ENCODE data around the gene PCGF3. TPM values are rescaled to one million over a fixed set of nuclear protein-coding genes. Genes with fewer than 3 reads are reported as not detected.
"Not testable (repeated sequence)": the region's sequence is repeated elsewhere in the genome, so short reads cannot be mapped to it uniquely, and the experiment has no call there.

The PCGF3 gene
- polyA plus RNA-seq, 1 experiment = 37.2 TPM

DNA sequence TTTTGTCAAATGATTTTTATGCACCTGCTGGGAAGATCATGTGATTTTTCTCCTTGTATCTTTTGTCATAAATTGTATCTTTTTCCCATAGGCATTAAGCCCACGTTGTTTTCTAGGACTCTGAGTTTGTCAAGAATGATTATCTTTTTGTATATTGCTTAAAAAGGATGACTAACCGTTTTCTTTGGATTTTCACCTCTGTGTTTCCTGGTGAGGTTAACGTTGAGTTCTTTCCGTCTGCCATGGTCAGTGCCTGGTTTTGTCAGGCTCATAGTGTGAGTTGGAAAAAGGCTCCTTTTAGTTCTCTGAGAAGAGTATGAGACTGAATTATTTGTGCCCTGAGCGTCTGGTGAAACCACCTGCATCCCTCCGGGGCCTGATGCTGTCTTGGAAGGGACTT lies 21.9 kb downstream of the PCGF3 start:
- ChIA-PET POLR2A (interaction anchor here (0.7 kb wide), 1 partner anchor 10 kb away, joined by 3 read pairs; no protein-coding TSS in a partner anchor), CTCF (no interaction called here)
- peaks cover 18% of the 10 kb centered on the region for H3K9me3 ChIP-seq (ENCODE audit: control insufficient read depth, insufficient read depth, low read length)
- no peak for TF ChIP-seq CTCF (IDR thresholded peaks at IDR 0.05; ENCODE audit: low read depth, low read length)
- H3K27ac ChIP-seq (ENCODE audit: low read depth, low read length) = no peak overlapping the region
- H3K4me3 ChIP-seq (ENCODE audit: low read depth, low read length) = no peak overlapping the region
- DNase-seq (ENCODE audit: low read depth, low spot score) = no peak
- H3K27me3 ChIP-seq (ENCODE audit: control insufficient read depth, insufficient read depth, low read length) = no peaks in the 10 kb centered on the region

GRCh38 chr4:729336-730315 lies 24.0 kb downstream of the PCGF3 start:
- peaks cover 13% of the 10 kb centered on the region for H3K9me3 ChIP-seq (ENCODE audit: control insufficient read depth, insufficient read depth, low read length)
- POLR2A ChIA-PET = no interaction called here
- CTCF ChIA-PET = interaction anchor here (1.8 kb wide), 1 partner anchor 12 kb away, joined by 16 read pairs; no protein-coding TSS in a partner anchor
- no peak overlapping the region for H3K27ac ChIP-seq (ENCODE audit: low read depth, low read length)
- no peak for TF ChIP-seq CTCF (IDR thresholded peaks at IDR 0.05; ENCODE audit: low read depth, low read length)
- no peaks in the 10 kb centered on the region for H3K27me3 ChIP-seq (ENCODE audit: control insufficient read depth, insufficient read depth, low read length)
- H3K4me3 ChIP-seq (ENCODE audit: low read depth, low read length) = no peak overlapping the region
- no peak for DNase-seq (ENCODE audit: low read depth, low spot score)

GRCh38 chr4:730511-730910 lies 24.9 kb downstream of the PCGF3 start:
- CTCF ChIA-PET = no interaction called here
- no peaks in the 10 kb centered on the region for H3K27me3 ChIP-seq (ENCODE audit: control insufficient read depth, insufficient read depth, low read length)
- no peak overlapping the region for H3K27ac ChIP-seq (ENCODE audit: low read depth, low read length)
- H3K9me3 ChIP-seq (ENCODE audit: control insufficient read depth, insufficient read depth, low read length) = peaks cover 13% of the 10 kb centered on the region
- POLR2A ChIA-PET = no interaction called here
- no peak overlapping the region for H3K4me3 ChIP-seq (ENCODE audit: low read depth, low read length)
- no peak for DNase-seq (ENCODE audit: low read depth, low spot score)
- TF ChIP-seq CTCF (IDR thresholded peaks at IDR 0.05; ENCODE audit: low read depth, low read length) = no peak

DNA sequence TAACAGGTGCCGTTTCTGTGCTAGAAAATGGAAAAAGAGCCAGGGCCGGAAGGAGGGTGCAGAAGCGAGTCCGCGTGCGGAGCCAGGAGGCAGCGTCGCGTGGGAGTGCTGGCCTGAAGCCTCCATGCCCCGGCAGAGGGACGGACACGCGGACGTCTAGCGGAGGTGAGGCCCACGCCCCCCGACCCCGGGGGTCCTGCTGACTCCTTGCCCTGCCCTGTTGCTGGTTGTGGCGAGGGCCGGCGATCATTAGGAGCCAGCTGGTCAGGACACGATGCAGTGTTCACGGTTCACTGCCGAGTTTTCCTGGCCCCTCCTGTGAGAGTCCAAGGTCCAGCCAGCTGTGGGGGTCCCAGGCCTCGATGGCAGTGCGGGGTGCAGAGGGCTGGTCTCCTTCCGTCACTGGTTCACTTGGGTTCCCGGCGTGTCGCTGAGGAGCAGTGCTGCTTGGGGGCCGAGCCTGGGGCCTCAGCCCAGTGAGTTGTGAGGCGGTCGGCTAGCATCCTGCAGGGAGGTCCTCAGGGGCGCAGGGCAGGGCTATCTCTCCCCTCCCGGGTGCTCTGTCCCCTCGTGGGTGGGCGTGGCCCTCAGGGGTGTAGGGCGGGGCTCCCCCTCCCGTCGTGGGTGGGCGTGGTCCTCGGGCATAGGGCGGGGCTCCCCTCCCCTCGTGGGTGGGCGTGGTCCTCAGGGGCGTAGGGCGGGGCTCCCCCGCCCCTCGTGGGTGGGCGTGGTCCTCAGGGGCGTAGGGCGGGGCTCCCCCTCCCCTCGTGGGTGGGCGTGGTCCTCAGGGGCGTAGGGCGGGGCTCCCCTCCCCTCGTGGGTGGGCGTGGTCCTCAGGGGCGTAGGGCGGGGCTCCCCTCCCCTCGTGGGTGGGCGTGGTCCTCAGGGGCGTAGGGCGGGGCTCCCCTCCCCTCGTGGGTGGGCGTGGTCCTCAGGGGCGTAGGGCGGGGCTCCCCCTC lies 25.6 kb downstream of the PCGF3 start:
- H3K27ac ChIP-seq (ENCODE audit: low read depth, low read length); DNase-seq (ENCODE audit: low read depth, low spot score); CTCF ChIA-PET; H3K27me3 ChIP-seq (ENCODE audit: control insufficient read depth, insufficient read depth, low read length); POLR2A ChIA-PET; H3K4me3 ChIP-seq (ENCODE audit: low read depth, low read length): not testable (repeated sequence)
- peaks cover 13% of the 10 kb centered on the region for H3K9me3 ChIP-seq (ENCODE audit: control insufficient read depth, insufficient read depth, low read length)

GRCh38 chr4:731954-732353 lies 26.3 kb downstream of the PCGF3 start:
- CTCF ChIA-PET = interaction anchor here (1.9 kb wide), 1 partner anchor 10 kb away, joined by 9 read pairs; no protein-coding TSS in a partner anchor

More at GRCh38 chr4:731954-732353, 26.3 kb downstream of the PCGF3 start:
- H3K27me3 ChIP-seq (ENCODE audit: control insufficient read depth, insufficient read depth, low read length); H3K4me3 ChIP-seq (ENCODE audit: low read depth, low read length); H3K27ac ChIP-seq (ENCODE audit: low read depth, low read length); POLR2A ChIA-PET; DNase-seq (ENCODE audit: low read depth, low spot score): not testable (repeated sequence)
- H3K9me3 ChIP-seq (ENCODE audit: control insufficient read depth, insufficient read depth, low read length) = peaks cover 13% of the 10 kb centered on the region

Data from AG04450 (cell line).